ENCODE measurements around the gene SPATA9. TPM values are rescaled to one million over a fixed set of nuclear protein-coding genes. Genes with fewer than 3 reads are reported as not detected.

SPATA9 gene
- total and polyA plus RNA-seq, 9 of the 15 experiments (the other 6 are each of a cell fraction or from before 2014, with no cell fraction given) = 0.16 to 5.5 (median 0.39) TPM; not detected in 3

DNA sequence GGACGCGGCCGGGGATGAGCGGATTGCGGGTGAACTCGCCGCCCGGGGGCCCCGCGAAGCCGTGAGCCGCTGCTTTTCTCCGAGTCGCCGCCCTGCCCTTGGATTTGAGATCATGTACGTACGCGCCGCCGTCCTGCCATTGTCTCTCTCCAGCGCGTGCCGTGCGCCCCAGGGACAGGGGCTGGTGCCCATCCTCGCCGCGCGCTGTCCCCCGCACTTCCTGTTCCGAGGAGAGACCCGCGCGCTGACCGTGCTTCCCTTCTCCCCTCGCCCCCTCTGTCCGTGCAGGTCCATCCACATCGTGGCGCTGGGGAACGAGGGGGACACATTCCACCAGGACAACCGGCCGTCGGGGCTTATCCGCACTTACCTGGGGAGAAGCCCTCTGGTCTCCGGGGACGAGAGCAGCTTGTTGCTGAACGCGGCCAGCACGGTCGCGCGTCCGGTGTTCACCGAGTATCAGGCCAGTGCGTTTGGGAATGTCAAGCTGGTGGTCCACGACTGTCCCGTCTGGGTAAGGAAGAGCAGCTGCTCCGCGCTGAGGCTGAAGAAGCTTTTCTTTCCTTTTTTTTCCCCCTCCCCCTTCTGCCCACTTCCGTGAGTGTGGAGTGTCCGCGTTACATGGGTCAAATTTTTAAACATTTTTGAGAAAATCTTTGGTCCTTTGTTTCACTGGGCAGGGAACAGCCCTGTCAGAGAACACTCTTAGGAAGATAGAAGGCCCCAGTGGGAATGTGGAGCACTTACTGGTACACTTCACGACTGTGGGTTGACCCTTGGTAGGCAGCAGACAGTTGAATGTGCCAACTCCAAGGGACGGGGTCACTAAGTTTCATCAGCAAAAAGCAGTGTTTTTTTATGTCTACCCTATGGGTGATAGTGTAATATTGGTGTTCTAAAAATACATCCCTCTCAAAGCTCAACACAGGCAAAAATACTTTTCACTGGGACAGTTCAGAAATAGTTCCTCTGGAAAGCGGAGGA lies 49.1 kb upstream of the SPATA9 start (continued):
- TF ChIP-seq PCBP1 (IDR thresholded peaks at IDR 0.05; ENCODE audit: low read depth, low read length, poor library complexity, severe bottlenecking) (peak; percentile 18), SIX5 (IDR thresholded peaks at IDR 0.05; ENCODE audit: borderline replicate concordance in 1 of 2, insufficient read depth in 1 of 2, low read depth in 1 of 2, low read length in 2 of 2) (no peak), MYC (IDR thresholded peaks at IDR 0.05; ENCODE audit: low read depth, low read length) (no peak), MYC (CRISPR knock-in tag; IDR thresholded peaks at IDR 0.05; ENCODE audit: borderline replicate concordance, low read depth) (peak; percentile 62; the same call in 1 of the 2 replicates), SMARCE1 (IDR thresholded peaks at IDR 0.05) (peak; percentile 51; the same call in 1 of the 2 replicates)
- TF ChIP-seq, protein P1, sequence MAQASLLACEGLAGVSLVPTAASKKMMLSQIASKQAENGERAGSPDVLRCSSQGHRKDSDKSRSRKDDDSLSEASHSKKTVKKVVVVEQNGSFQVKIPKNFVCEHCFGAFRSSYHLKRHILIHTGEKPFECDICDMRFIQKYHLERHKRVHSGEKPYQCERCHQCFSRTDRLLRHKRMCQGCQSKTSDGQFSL (CRISPR knock-in tag; IDR thresholded peaks at IDR 0.05) = 0 out of 2 replicates have a peak, but pooled peaks have one; percentile 18
- TF ChIP-seq, protein P1 (tag; IDR thresholded peaks at IDR 0.05) = no peak
- TF ChIP-seq, protein P2, sequence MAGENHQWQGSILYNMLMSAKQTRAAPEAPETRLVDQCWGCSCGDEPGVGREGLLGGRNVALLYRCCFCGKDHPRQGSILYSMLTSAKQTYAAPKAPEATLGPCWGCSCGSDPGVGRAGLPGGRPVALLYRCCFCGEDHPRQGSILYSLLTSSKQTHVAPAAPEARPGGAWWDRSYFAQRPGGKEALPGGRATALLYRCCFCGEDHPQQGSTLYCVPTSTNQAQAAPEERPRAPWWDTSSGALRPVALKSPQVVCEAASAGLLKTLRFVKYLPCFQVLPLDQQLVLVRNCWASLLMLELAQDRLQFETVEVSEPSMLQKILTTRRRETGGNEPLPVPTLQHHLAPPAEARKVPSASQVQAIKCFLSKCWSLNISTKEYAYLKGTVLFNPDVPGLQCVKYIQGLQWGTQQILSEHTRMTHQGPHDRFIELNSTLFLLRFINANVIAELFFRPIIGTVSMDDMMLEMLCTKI (IDR thresholded peaks at IDR 0.05; ENCODE audit: partially characterized antibody) = no peak
- TF ChIP-seq, protein P3, sequence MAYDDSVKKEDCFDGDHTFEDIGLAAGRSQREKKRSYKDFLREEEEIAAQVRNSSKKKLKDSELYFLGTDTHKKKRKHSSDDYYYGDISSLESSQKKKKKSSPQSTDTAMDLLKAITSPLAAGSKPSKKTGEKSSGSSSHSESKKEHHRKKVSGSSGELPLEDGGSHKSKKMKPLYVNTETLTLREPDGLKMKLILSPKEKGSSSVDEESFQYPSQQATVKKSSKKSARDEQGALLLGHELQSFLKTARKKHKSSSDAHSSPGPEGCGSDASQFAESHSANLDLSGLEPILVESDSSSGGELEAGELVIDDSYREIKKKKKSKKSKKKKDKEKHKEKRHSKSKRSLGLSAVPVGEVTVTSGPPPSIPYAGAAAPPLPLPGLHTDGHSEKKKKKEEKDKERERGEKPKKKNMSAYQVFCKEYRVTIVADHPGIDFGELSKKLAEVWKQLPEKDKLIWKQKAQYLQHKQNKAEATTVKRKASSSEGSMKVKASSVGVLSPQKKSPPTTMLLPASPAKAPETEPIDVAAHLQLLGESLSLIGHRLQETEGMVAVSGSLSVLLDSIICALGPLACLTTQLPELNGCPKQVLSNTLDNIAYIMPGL (CRISPR knock-in tag; IDR thresholded peaks at IDR 0.05) = peak; percentile 71; the same call in 1 of the 2 replicates
- TF ChIP-seq, protein P4, sequence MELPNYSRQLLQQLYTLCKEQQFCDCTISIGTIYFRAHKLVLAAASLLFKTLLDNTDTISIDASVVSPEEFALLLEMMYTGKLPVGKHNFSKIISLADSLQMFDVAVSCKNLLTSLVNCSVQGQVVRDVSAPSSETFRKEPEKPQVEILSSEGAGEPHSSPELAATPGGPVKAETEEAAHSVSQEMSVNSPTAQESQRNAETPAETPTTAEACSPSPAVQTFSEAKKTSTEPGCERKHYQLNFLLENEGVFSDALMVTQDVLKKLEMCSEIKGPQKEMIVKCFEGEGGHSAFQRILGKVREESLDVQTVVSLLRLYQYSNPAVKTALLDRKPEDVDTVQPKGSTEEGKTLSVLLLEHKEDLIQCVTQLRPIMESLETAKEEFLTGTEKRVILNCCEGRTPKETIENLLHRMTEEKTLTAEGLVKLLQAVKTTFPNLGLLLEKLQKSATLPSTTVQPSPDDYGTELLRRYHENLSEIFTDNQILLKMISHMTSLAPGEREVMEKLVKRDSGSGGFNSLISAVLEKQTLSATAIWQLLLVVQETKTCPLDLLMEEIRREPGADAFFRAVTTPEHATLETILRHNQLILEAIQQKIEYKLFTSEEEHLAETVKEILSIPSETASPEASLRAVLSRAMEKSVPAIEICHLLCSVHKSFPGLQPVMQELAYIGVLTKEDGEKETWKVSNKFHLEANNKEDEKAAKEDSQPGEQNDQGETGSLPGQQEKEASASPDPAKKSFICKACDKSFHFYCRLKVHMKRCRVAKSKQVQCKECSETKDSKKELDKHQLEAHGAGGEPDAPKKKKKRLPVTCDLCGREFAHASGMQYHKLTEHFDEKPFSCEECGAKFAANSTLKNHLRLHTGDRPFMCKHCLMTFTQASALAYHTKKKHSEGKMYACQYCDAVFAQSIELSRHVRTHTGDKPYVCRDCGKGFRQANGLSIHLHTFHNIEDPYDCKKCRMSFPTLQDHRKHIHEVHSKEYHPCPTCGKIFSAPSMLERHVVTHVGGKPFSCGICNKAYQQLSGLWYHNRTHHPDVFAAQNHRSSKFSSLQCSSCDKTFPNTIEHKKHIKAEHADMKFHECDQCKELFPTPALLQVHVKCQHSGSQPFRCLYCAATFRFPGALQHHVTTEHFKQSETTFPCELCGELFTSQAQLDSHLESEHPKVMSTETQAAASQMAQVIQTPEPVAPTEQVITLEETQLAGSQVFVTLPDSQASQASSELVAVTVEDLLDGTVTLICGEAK (IDR thresholded peaks at IDR 0.05) = peak; percentile 30; the same call in 1 of the 2 replicates
- TF ChIP-seq, protein P4 (CRISPR knock-in tag; IDR thresholded peaks at IDR 0.05) = peak; percentile 29; the same call in 1 of the 2 replicates
